CD4-positive, alpha-beta T cell treated with Interleukin-10 for 1 hour (primary cell): ENCODE measurements around the gene HSPA12A.

Source experiments
- DNase-seq: peaks from one replicate; pipeline ENCODE4 v3.0.0-alpha.2; 2020

HSPA12A gene

GRCh38 chr10:116743266-116744064, 1.1 kb upstream of the HSPA12A start:
- DNase-seq: no peak

GRCh38 chr10:116741391-116742351, 695 bp downstream of the HSPA12A start:
- DNase-seq: no peak

GRCh38 chr10:116740971-116741370, 1.4 kb downstream of the HSPA12A start:
- no peak for DNase-seq

GRCh38 chr10:116738339-116738738, 4.0 kb downstream of the HSPA12A start:
- DNase-seq: no peak

GRCh38 chr10:116737627-116738327, 4.6 kb downstream of the HSPA12A start:
- no peak for DNase-seq

- no peak for DNase-seq
Observed at GRCh38 chr10:116733566-116733965, 8.8 kb downstream of the HSPA12A start.

- DNase-seq: no peak
Observed at GRCh38 chr10:116732573-116732972, 9.8 kb downstream of the HSPA12A start.

- DNase-seq: no peak
Observed at GRCh38 chr10:116730464-116731260, 11.7 kb downstream of the HSPA12A start.

- no peak for DNase-seq
Observed at GRCh38 chr10:116729243-116729642, 13.1 kb downstream of the HSPA12A start.

GRCh38 chr10:116728526-116729096, 13.8 kb downstream of the HSPA12A start:
- DNase-seq: no peak

- DNase-seq: peak; percentile 72
Observed at GRCh38 chr10:116723428-116724281, 18.7 kb downstream of the HSPA12A start.

GRCh38 chr10:116722736-116723427, 19.5 kb downstream of the HSPA12A start:
- no peak for DNase-seq

GRCh38 chr10:116721547-116722392, 20.6 kb downstream of the HSPA12A start:
- no peak for DNase-seq

GRCh38 chr10:116720668-116721546, 21.5 kb downstream of the HSPA12A start:
- DNase-seq: no peak

- no peak for DNase-seq
Observed at GRCh38 chr10:116720241-116720643, 22.1 kb downstream of the HSPA12A start.

GRCh38 chr10:116719804-116720203, 22.6 kb downstream of the HSPA12A start:
- DNase-seq: no peak

GRCh38 chr10:116718058-116718457, 24.3 kb downstream of the HSPA12A start:
- DNase-seq: no peak

- no peak for DNase-seq
Observed at GRCh38 chr10:116716381-116716780, 26.0 kb downstream of the HSPA12A start.
